ENCODE results near the gene HSF2BP. TPM values are rescaled to one million over a fixed set of nuclear protein-coding genes. Genes with fewer than 3 reads are reported as not detected.

HSF2BP gene
- polyA plus RNA-seq, 1 donor (not counting 4 experiments of a cell fraction or from before 2014, with no cell fraction given): 6.1 TPM

- Histone ChIP-seq H4K20me1 (ENCODE audit: control insufficient read depth, extremely low read depth, insufficient read depth, low read length) (no peaks in the 10 kb centered on the region), H3K27ac (ENCODE audit: control insufficient read depth, insufficient read depth, low read length) (no peak overlapping the region), H3K4me2 (ENCODE audit: control insufficient read depth, extremely low read depth, insufficient read depth, low read depth, low read length) (no peak overlapping the region), H3K4me3 (ENCODE audit: control insufficient read depth in 2 of 3, extremely low read depth in 1 of 3, insufficient read depth in 2 of 3, low read depth in 1 of 3, low read length in 3 of 3) (no peak overlapping the region), H3K9me1 (ENCODE audit: control insufficient read depth, extremely low read depth, insufficient read depth, low read length) (peaks cover 2% of the 10 kb centered on the region), H3K79me2 (ENCODE audit: control insufficient read depth, insufficient read depth, low read length) (peaks cover 31% of the 10 kb centered on the region), H3K27me3 (ENCODE audit: control insufficient read depth, extremely low read depth, insufficient read depth, low read length) (no peaks in the 10 kb centered on the region), H3K9me3 (ENCODE audit: control insufficient read depth, low read depth, low read length) (no peaks in the 10 kb centered on the region), H3K36me3 (ENCODE audit: control insufficient read depth in 2 of 2, extremely low read depth in 1 of 2, insufficient read depth in 2 of 2, low read length in 2 of 2) (peaks cover 5 to 12% of the 10 kb centered on the region in 2 experiments), H3K9ac (ENCODE audit: control insufficient read depth, extremely low read depth, insufficient read depth, low read length) (no peak overlapping the region), H2AFZ (ENCODE audit: control insufficient read depth, low read length) (no peak overlapping the region), H3K4me1 (ENCODE audit: control insufficient read depth, extremely low read depth, insufficient read depth, low read length) (peaks cover 22% of the 10 kb centered on the region)
- no peak for FAIRE-seq
- no peak for DNase-seq (ENCODE audit: low read depth, low spot score)
- no peak for TF ChIP-seq EZH2 (IDR thresholded peaks at IDR 0.05; ENCODE audit: low read length)
- TF ChIP-seq, protein P1, sequence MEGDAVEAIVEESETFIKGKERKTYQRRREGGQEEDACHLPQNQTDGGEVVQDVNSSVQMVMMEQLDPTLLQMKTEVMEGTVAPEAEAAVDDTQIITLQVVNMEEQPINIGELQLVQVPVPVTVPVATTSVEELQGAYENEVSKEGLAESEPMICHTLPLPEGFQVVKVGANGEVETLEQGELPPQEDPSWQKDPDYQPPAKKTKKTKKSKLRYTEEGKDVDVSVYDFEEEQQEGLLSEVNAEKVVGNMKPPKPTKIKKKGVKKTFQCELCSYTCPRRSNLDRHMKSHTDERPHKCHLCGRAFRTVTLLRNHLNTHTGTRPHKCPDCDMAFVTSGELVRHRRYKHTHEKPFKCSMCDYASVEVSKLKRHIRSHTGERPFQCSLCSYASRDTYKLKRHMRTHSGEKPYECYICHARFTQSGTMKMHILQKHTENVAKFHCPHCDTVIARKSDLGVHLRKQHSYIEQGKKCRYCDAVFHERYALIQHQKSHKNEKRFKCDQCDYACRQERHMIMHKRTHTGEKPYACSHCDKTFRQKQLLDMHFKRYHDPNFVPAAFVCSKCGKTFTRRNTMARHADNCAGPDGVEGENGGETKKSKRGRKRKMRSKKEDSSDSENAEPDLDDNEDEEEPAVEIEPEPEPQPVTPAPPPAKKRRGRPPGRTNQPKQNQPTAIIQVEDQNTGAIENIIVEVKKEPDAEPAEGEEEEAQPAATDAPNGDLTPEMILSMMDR (optimal IDR thresholded peaks at IDR 0.05 in 1 of 3, IDR thresholded peaks at IDR 0.05 in 1 of 3, conservative IDR thresholded peaks at IDR 0.05 in 1 of 3; ENCODE audit: extremely low read depth in 1 of 3, insufficient read depth in 2 of 3, low read length in 3 of 3): no peak
- dilution Hi-C loops (cut with MboI; ENCODE audit: extremely low pct_ligation_motif_present, low sequenced_read_pairs): no loop called here
Measured at GRCh38 chr21:43657355-43658087, 1.8 kb downstream of the HSF2BP start.

DNA sequence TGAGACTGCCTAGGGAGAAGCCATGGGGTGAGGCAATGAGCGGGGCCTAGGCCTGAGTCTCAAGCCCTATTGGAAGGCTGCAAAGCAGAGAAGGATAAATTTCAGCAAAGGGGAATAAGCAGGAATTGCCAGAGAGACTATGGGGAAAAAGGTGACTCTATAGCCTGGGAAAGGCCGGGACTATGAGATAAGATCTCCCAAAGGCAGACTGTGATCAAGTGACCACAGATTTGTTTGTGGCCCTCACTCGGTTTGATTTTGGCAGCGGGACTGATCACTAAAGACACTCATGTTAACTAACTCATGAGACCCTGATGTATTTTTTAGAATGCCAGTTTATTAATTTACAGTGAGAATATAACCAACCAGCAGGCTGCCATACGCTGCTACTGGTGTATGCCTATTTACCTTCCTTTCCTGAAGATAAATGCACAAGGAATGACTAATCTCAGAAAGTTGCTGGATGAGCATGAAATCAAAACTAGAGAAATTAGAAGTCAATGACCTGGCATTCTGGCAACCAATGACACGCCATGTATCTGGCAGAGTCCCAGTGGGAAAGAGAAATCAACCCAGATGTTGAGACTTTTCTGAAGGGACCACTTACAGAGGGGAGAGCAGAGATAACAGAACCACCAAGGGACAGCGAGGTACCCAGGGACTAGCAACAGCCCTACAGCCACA is 4.3 kb downstream of the HSF2BP start:
- FAIRE-seq: no peak
- dilution Hi-C loops (cut with MboI; ENCODE audit: extremely low pct_ligation_motif_present, low sequenced_read_pairs): no loop called here
- TF ChIP-seq EZH2 (IDR thresholded peaks at IDR 0.05; ENCODE audit: low read length): no peak
- TF ChIP-seq, protein P1 (optimal IDR thresholded peaks at IDR 0.05 in 1 of 3, IDR thresholded peaks at IDR 0.05 in 1 of 3, conservative IDR thresholded peaks at IDR 0.05 in 1 of 3; ENCODE audit: extremely low read depth in 1 of 3, insufficient read depth in 2 of 3, low read length in 3 of 3): no peak
- H3K36me3 ChIP-seq (ENCODE audit: control insufficient read depth in 2 of 2, extremely low read depth in 1 of 2, insufficient read depth in 2 of 2, low read length in 2 of 2): no peaks in the 10 kb centered on the region
- no peak overlapping the region for H2AFZ ChIP-seq (ENCODE audit: control insufficient read depth, low read length)
- no peak overlapping the region for H3K4me3 ChIP-seq (ENCODE audit: control insufficient read depth in 2 of 3, extremely low read depth in 1 of 3, insufficient read depth in 2 of 3, low read depth in 1 of 3, low read length in 3 of 3)
- DNase-seq (ENCODE audit: low read depth, low spot score): no peak
- H3K27ac ChIP-seq (ENCODE audit: control insufficient read depth, insufficient read depth, low read length): no peak overlapping the region
- no peaks in the 10 kb centered on the region for H3K9me1 ChIP-seq (ENCODE audit: control insufficient read depth, extremely low read depth, insufficient read depth, low read length)
- no peaks in the 10 kb centered on the region for H3K9me3 ChIP-seq (ENCODE audit: control insufficient read depth, low read depth, low read length)
- H3K27me3 ChIP-seq (ENCODE audit: control insufficient read depth, extremely low read depth, insufficient read depth, low read length): no peaks in the 10 kb centered on the region
- H3K79me2 ChIP-seq (ENCODE audit: control insufficient read depth, insufficient read depth, low read length): peaks cover 5% of the 10 kb centered on the region
- H3K9ac ChIP-seq (ENCODE audit: control insufficient read depth, extremely low read depth, insufficient read depth, low read length): no peak overlapping the region
- no peaks in the 10 kb centered on the region for H4K20me1 ChIP-seq (ENCODE audit: control insufficient read depth, extremely low read depth, insufficient read depth, low read length)
- H3K4me1 ChIP-seq (ENCODE audit: control insufficient read depth, extremely low read depth, insufficient read depth, low read length): peaks cover 10% of the 10 kb centered on the region
- no peak overlapping the region for H3K4me2 ChIP-seq (ENCODE audit: control insufficient read depth, extremely low read depth, insufficient read depth, low read depth, low read length)
